GM19023 (cell line): ENCODE results near the gene RBM19.
"Not testable (repeated sequence)": the region's sequence is repeated elsewhere in the genome, so short reads cannot be mapped to it uniquely, and the experiment has no call there.

Source experiments
- ATAC-seq: cut with Tn5 transposase; IDR thresholded peaks from one replicate; pipeline ENCODE4 v1.9.1; 2021; ENCODE audit warnings: mild to moderate bottlenecking, moderate library complexity; ENCODE audit not compliant: unreplicated experiment

The RBM19 gene

GRCh38 chr12:113813229-113813541, 152.9 kb downstream of the RBM19 start:
- ATAC-seq, result no peak

- ATAC-seq, result no peak
These were observed 153.5 kb downstream of the RBM19 start for GRCh38 chr12:113812411-113813228.

- ATAC-seq, result not testable (repeated sequence)
These were observed 156.5 kb downstream of the RBM19 start for GRCh38 chr12:113809462-113810220.

- ATAC-seq, result no peak
These were observed 157.8 kb downstream of the RBM19 start for GRCh38 chr12:113808095-113808951.

- no peak for ATAC-seq
These were observed 160.5 kb downstream of the RBM19 start for GRCh38 chr12:113805673-113806072.

GRCh38 chr12:113804961-113805600, 161.0 kb downstream of the RBM19 start:
- no peak for ATAC-seq

GRCh38 chr12:113803759-113804140, 162.4 kb downstream of the RBM19 start:
- no peak for ATAC-seq

GRCh38 chr12:113802966-113803758, 163.0 kb downstream of the RBM19 start:
- ATAC-seq, result no peak

- ATAC-seq, result no peak
These were observed 163.9 kb downstream of the RBM19 start for GRCh38 chr12:113802000-113802749.

GRCh38 chr12:113800201-113800600, 165.9 kb downstream of the RBM19 start:
- no peak for ATAC-seq

GRCh38 chr12:113798552-113798951, 167.6 kb downstream of the RBM19 start:
- no peak for ATAC-seq

- no peak for ATAC-seq
These were observed 168.6 kb downstream of the RBM19 start for GRCh38 chr12:113797535-113797868.

GRCh38 chr12:113796852-113797534, 169.1 kb downstream of the RBM19 start:
- ATAC-seq, result no peak

- ATAC-seq, result no peak
These were observed 169.9 kb downstream of the RBM19 start for GRCh38 chr12:113796066-113796827.

GRCh38 chr12:113795445-113795844, 170.7 kb downstream of the RBM19 start:
- ATAC-seq, result no peak

- no peak for ATAC-seq
These were observed 171.4 kb downstream of the RBM19 start for GRCh38 chr12:113794774-113795173.

- ATAC-seq, result no peak
These were observed 172.9 kb downstream of the RBM19 start for GRCh38 chr12:113793250-113793649.

- ATAC-seq, result no peak
These were observed 173.7 kb downstream of the RBM19 start for GRCh38 chr12:113792450-113792849.
